B cell (primary cell): ENCODE results near the gene PDE11A. TPM values are rescaled to one million over a fixed set of nuclear protein-coding genes. Genes with fewer than 3 reads are reported as not detected.

Experiments used
- ATAC-seq: fragments of 200-7000 bp; cut with Tn5 transposase; one replicate; pipeline ENCODE4 v1.10.0; 2021; ENCODE audit warnings: low read depth, mild to moderate bottlenecking, moderate number of reproducible peaks, moderate library complexity
- CTCF ChIA-PET: fragments of 350-600 bp; sonication (Branson Sonifier 250); formaldehyde crosslinking; loops from one replicate; lab custom pipeline; 2021; ENCODE audit warnings: antibody characterized with exemption, inconsistent platforms; lab: Charles Lee
- POLR2A ChIA-PET: fragments of 350-600 bp; sonication (Branson Sonifier 250); formaldehyde crosslinking; loops from one replicate; lab custom pipeline; 2021; ENCODE audit warnings: antibody characterized with exemption; lab: Charles Lee
- DNase-seq: peaks from one replicate; pipeline ENCODE4 v3.0.0; 2013
- H2AFZ ChIP-seq: 2 replicates; pipeline ENCODE4 v1.6.1; 2012; ENCODE audit warnings: mild to moderate bottlenecking, low read depth, low read length; ENCODE audit not compliant: insufficient read depth, poor library complexity, severe bottlenecking
- H3K27ac ChIP-seq, 2 donors: 1 replicate in 1 of 2; 2 replicates in 1 of 2; pipeline ENCODE4 v1.5.1; 2012 to 2013; ENCODE audit warnings: low read length in 2 of 2, mild to moderate bottlenecking in 2 of 2, moderate library complexity in 1 of 2
- H3K27me3 ChIP-seq, 4 experiments: fragments of 200-600 bp in 1 of 4; sonication (generic) in 1 of 4; replicated peaks in 1 of 4; 1 replicate in 2 of 4; 2 replicates in 2 of 4; pipeline versions ENCODE4 v1.6.1 to v1.7.0; 2013 to 2016; ENCODE audit warnings: low read length in 3 of 4, mild to moderate bottlenecking in 2 of 4, mixed read lengths in 1 of 4, moderate library complexity in 1 of 4; ENCODE audit not compliant: insufficient read depth in 4 of 4, control insufficient read depth in 3 of 4; ENCODE audit errors: control extremely low read depth in 1 of 4
- H3K36me3 ChIP-seq, 2 experiments: replicated peaks in 1 of 2; 1 replicate in 1 of 2; 2 replicates in 1 of 2; pipeline versions ENCODE4 v1.6.1 to v1.7.1; 2013; ENCODE audit warnings: low read length in 1 of 2; ENCODE audit not compliant: insufficient read depth in 2 of 2, control insufficient read depth in 1 of 2; ENCODE audit errors: control extremely low read depth in 1 of 2, extremely low read depth in 1 of 2
- H3K4me1 ChIP-seq, 2 donors: fragments of 200-600 bp in 1 of 2; sonication (generic) in 1 of 2; 1 replicate in 1 of 2; 2 replicates in 1 of 2; pipeline versions ENCODE4 v1.5.1 to v1.6.1; 2013 to 2017; ENCODE audit warnings: low read length in 2 of 2; ENCODE audit not compliant: control insufficient read depth in 2 of 2, insufficient read depth in 2 of 2
- H3K4me2 ChIP-seq: replicated peaks from 2 replicates; pipeline ENCODE3; 2012; ENCODE audit warnings: mild to moderate bottlenecking, low read depth, low read length; ENCODE audit not compliant: poor library complexity, severe bottlenecking
- H3K4me3 ChIP-seq, 5 experiments: fragments of 200-600 bp in 1 of 5; sonication (generic) in 1 of 5; 1 replicate in 3 of 5; 2 replicates in 2 of 5; pipeline versions ENCODE4 v1.5.1 to v1.7.0; 2011 to 2016; ENCODE audit warnings: low read length in 4 of 5, mild to moderate bottlenecking in 4 of 5, low read depth in 2 of 5, control low read depth in 1 of 5, moderate library complexity in 1 of 5; ENCODE audit not compliant: insufficient read depth in 1 of 5; ENCODE audit errors: control extremely low read depth in 1 of 5, extremely low read depth in 1 of 5
- H3K79me2 ChIP-seq: fragments of 200-600 bp; sonication (generic); one replicate; pipeline ENCODE4 v1.6.0; 2016; ENCODE audit warnings: low read length; ENCODE audit not compliant: control insufficient read depth, insufficient read depth
- H3K9ac ChIP-seq: fragments of 200-600 bp; sonication (generic); 2 replicates; pipeline ENCODE4 v1.6.1; 2017; ENCODE audit warnings: mild to moderate bottlenecking, low read length, moderate library complexity
- H3K9me3 ChIP-seq, 3 donors: one replicate each; pipeline versions ENCODE4 v1.6.1 to v1.7.1; 2013; ENCODE audit warnings: low read length in 2 of 3; ENCODE audit not compliant: control insufficient read depth in 2 of 3, insufficient read depth in 1 of 3; ENCODE audit errors: control extremely low read depth in 1 of 3
- H4K20me1 ChIP-seq: 2 replicates; pipeline ENCODE4 v1.6.0; 2012; ENCODE audit warnings: mild to moderate bottlenecking, low read length; ENCODE audit not compliant: insufficient read depth, control insufficient read depth, poor library complexity, severe bottlenecking
- H3K27ac Mint-ChIP-seq: one replicate; pipeline ENCODE4 v1.8.0; 2021; ENCODE audit warnings: mixed read lengths
- H3K27me3 Mint-ChIP-seq: one replicate; pipeline ENCODE4 v1.8.0; 2021; ENCODE audit warnings: mixed read lengths
- H3K4me1 Mint-ChIP-seq: one replicate; pipeline ENCODE4 v1.8.0; 2021; ENCODE audit warnings: mixed read lengths
- H3K4me3 Mint-ChIP-seq: one replicate; pipeline ENCODE4 v1.8.0; 2021; ENCODE audit warnings: mixed read lengths
- H3K9me3 Mint-ChIP-seq: one replicate; pipeline ENCODE4 v1.8.0; 2022; ENCODE audit warnings: mixed read lengths; ENCODE audit not compliant: insufficient read depth
- CTCF ChIP-seq: fragments of 200-600 bp; IDR thresholded peaks from one replicate; pipeline ENCODE4 v1.8.0; 2022; ENCODE audit warnings: antibody characterized with exemption, mild to moderate bottlenecking
- EZH2 ChIP-seq: IDR thresholded peaks from 2 replicates; pipeline ENCODE4 v1.6.1; 2012; ENCODE audit warnings: borderline replicate concordance, low read depth, mild to moderate bottlenecking, moderate library complexity, low read length; ENCODE audit not compliant: insufficient read depth, poor library complexity, severe bottlenecking
- WGBS: methylation state at CpG from one replicate; pipeline ENCODE4 v1.1.5; 2013; ENCODE audit warnings: missing lambda C conversion rate; ENCODE audit not compliant: insufficient coverage; 5-methylcytosine and 5-hydroxymethylcytosine counted together
- intact Hi-C: fragments of 100-400 bp; cut with micrococcal nuclease; formaldehyde crosslinking; loops from one replicate; pipeline ENCODE4 v1.10.0; 2022
- polyA plus RNA-seq: library from polyadenylated mRNA; depleted of rRNA; stranded (reverse); fragments of >200 nt; gene quantifications from 2 replicates; pipeline ENCODE4 v1.2.3, GENCODE V29; 2012
- total RNA-seq, 2 donors: library from RNA; stranded (reverse); fragments of 120-200 nt in 1 of 2; gene quantifications; 1 replicate in 1 of 2; 2 replicates in 1 of 2; pipeline versions ENCODE4 v1.2.3 to v1.2.4, GENCODE V29; 2013 to 2022

Gene PDE11A
- total and polyA plus RNA-seq, 2 donors (not counting 1 experiment from before 2014, with no cell fraction given): 0.25 TPM; not detected in 1

GRCh38 chr2:177721818-177722567 is 350.6 kb downstream of the PDE11A start:
- no peaks in the 10 kb centered on the region for H3K9me3 Mint-ChIP-seq
- H3K27ac ChIP-seq: no peak overlapping the region
- H3K9ac ChIP-seq: no peak overlapping the region
- H3K4me1 ChIP-seq: no peaks in the 10 kb centered on the region
- intact Hi-C loops: loop anchor here (10.0 kb wide), 1 partner anchor 307 kb away; no protein-coding TSS in a partner anchor
- no peaks in the 10 kb centered on the region for H3K36me3 ChIP-seq
- no peaks in the 10 kb centered on the region for H3K79me2 ChIP-seq
- H3K27me3 Mint-ChIP-seq: peaks cover 20% of the 10 kb centered on the region
- H3K9me3 ChIP-seq: no peaks in the 10 kb centered on the region
- WGBS: 100% methylated on average over 5 of the region's 11 CpGs
- H3K27me3 ChIP-seq: peaks cover 0 to 2% (median 0%) of the 10 kb centered on the region in 4 experiments
- no peak overlapping the region for H3K4me2 ChIP-seq
- ChIA-PET CTCF (interaction anchor here (1.9 to 6.9 kb wide), 4 partner anchors 18 to 557 kb away, joined by 6 to 83 read pairs (median 21); no protein-coding TSS in a partner anchor), POLR2A (no interaction called here)
- H3K4me3 ChIP-seq: no peak overlapping the region
- H3K27ac Mint-ChIP-seq: no peak overlapping the region
- H3K4me1 Mint-ChIP-seq: no peaks in the 10 kb centered on the region
- no peak overlapping the region for H2AFZ ChIP-seq
- H3K4me3 Mint-ChIP-seq: no peak overlapping the region
- DNase-seq (no peak), ATAC-seq (no peak)
- TF ChIP-seq CTCF: no peak
- no peak for TF ChIP-seq EZH2
- no peaks in the 10 kb centered on the region for H4K20me1 ChIP-seq

- ATAC-seq (no peak), DNase-seq (no peak)
- H3K4me1 ChIP-seq: no peaks in the 10 kb centered on the region
- intact Hi-C loops: loop anchor here (10.0 kb wide), 1 partner anchor 306 kb away; no protein-coding TSS in a partner anchor
- H3K27me3 ChIP-seq: no peaks in the 10 kb centered on the region
- no peak overlapping the region for H3K27ac Mint-ChIP-seq
- no peak overlapping the region for H3K4me3 Mint-ChIP-seq
- no peak overlapping the region for H3K9ac ChIP-seq
- no peak overlapping the region for H3K27ac ChIP-seq
- no peaks in the 10 kb centered on the region for H4K20me1 ChIP-seq
- H3K9me3 Mint-ChIP-seq: no peaks in the 10 kb centered on the region
- no CpG with 5 or more reads among the region's 2 CpGs for WGBS
- H3K79me2 ChIP-seq: no peaks in the 10 kb centered on the region
- ChIA-PET CTCF (interaction anchor here (1.9 to 6.9 kb wide), 3 partner anchors 17 to 386 kb away, joined by 6 to 83 read pairs (median 10); no protein-coding TSS in a partner anchor), POLR2A (no interaction called here)
- H3K9me3 ChIP-seq: no peaks in the 10 kb centered on the region
- H3K4me2 ChIP-seq: no peak overlapping the region
- no peak overlapping the region for H2AFZ ChIP-seq
- no peaks in the 10 kb centered on the region for H3K4me1 Mint-ChIP-seq
- H3K4me3 ChIP-seq: no peak overlapping the region
- TF ChIP-seq CTCF (no peak), EZH2 (no peak)
- H3K27me3 Mint-ChIP-seq: peaks cover 13% of the 10 kb centered on the region
- no peaks in the 10 kb centered on the region for H3K36me3 ChIP-seq
Observed at GRCh38 chr2:177721087-177721486, 351.5 kb downstream of the PDE11A start.
